H1 (cell line): ENCODE measurements around the gene PLBD1. TPM values are rescaled to one million over a fixed set of nuclear protein-coding genes. Genes with fewer than 3 reads are reported as not detected.

Experiments
- CBX5 ChIP-seq: fragments of 300-800, 300-1000 bp; sonication (generic); IDR thresholded peaks from 2 replicates; pipeline ENCODE4 v1.7.1; 2016; ENCODE audit warnings: antibody characterized with exemption, low read length, low read depth
- NANOG ChIP-seq: IDR thresholded peaks from 2 replicates; pipeline ENCODE4 v1.6.1; 2011; ENCODE audit warnings: low read length, low read depth, mild to moderate bottlenecking, inconsistent platforms; ENCODE audit not compliant: insufficient read depth, poor library complexity, severe bottlenecking
- polyA plus RNA-seq, 7 experiments: library from polyadenylated mRNA; depleted of rRNA in 3 of 7; stranded (reverse) in 5 of 7; unstranded in 2 of 7; fragments of >200 nt in 5 of 7; fragments of 200-250 nt in 2 of 7; gene quantifications; 1 replicate in 5 of 7; 2 replicates in 1 of 7; 4 replicates in 1 of 7; pipeline versions ENCODE4 v1.2.1 to v1.2.3, GENCODE V29; 2011 to 2013; ENCODE audit warnings: missing spikeins in 2 of 7, mixed read lengths in 2 of 7
- total RNA-seq: library from RNA; stranded (reverse); fragmentation: NEBNext Ultra II Directional; extraction: Animal tissue kit (Norgen Biotek cat#: 25700); gene quantifications from 2 replicates; pipeline ENCODE4 v1.2.1, GENCODE V29; 2021

PLBD1 gene
- total and polyA plus RNA-seq, 2 of the 8 experiments (the other 6 are each of a cell fraction or from before 2014, with no cell fraction given): 6.3 to 12.3 TPM

DNA sequence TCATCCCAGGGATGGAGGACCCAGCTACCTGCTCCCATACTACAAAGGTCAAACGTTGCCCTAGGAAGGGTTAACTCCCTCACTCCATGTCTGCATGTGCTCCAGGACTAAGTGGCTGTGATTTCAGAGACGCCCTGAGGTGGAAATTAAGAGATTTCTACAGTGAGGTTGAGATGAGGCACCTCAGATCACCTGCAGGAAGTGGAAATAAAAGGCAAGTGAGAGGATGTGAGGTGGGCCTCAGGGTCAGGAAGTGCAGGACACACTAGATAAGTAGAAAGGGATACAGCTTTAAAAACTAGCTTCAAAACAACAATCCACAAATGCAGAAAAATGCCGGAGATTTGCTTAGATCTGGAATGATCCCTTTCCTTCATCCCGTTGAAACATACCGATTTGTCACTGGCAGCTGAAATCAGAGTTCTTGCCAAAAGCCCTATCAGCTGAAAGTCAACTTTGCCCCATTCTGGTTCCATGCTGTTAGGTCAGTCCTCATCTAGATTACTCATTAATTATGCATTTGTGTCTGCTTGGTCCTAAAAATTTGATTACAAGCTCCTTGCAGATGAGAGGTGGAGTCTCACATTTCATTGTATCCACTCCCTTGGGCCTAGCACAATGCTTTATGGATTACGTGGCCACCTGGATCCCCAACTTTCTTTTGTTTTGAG is 6.6 kb downstream of the PLBD1 start (continued):
- TF ChIP-seq CBX5 (no peak), NANOG (no peak)
